Measurements from ENCODE around the gene PPP1R1B.

- TF ChIP-seq CTCF (conservative IDR thresholded peaks at IDR 0.05; ENCODE audit: low read length) (no peak), EZH2phosphoT487 (IDR thresholded peaks at IDR 0.05; ENCODE audit: borderline replicate concordance) (no peak)
Observed at GRCh38 chr17:39639043-39639442, 12.3 kb downstream of the PPP1R1B start.

Measured in Loucy (cell line).